ENCODE data around the gene C15orf40.

C15orf40 gene

GRCh38 chr15:82980981-82981380, 30.5 kb downstream of the C15orf40 start:
- peaks cover 5% of the 10 kb centered on the region; the same call in 1 of the 2 replicates for H3K4me1 ChIP-seq (ENCODE audit: control insufficient read depth, insufficient read depth, low read length)
- CTCF ChIA-PET, result no interaction called here
- H3K9me3 ChIP-seq (ENCODE audit: control insufficient read depth, insufficient read depth, low read depth, low read length), result no peaks in the 10 kb centered on the region
- peaks cover 0 to 4% of the 10 kb centered on the region in 2 experiments; a peak in 2 of 3 replicates for H3K36me3 ChIP-seq (ENCODE audit: control insufficient read depth in 2 of 2, insufficient read depth in 1 of 2, low read length in 2 of 2)
- no peak overlapping the region for H3K27ac ChIP-seq (ENCODE audit: extremely low read depth, low read depth, low read length)
- no peak for TF ChIP-seq EGR2 (tag by site-specific recombination; IDR thresholded peaks at IDR 0.05; ENCODE audit: low read depth)
- no peak for TF ChIP-seq ZNF488 (tag by site-specific recombination; IDR thresholded peaks at IDR 0.05)
- no peak for TF ChIP-seq REST (tag by site-specific recombination; IDR thresholded peaks at IDR 0.05)
- TF ChIP-seq GLIS1 (tag by site-specific recombination; IDR thresholded peaks at IDR 0.05), result no peak
- no peak for TF ChIP-seq KLF10 (tag by site-specific recombination; IDR thresholded peaks at IDR 0.05)
- no peak for TF ChIP-seq ZNF19 (tag by site-specific recombination; IDR thresholded peaks at IDR 0.05; ENCODE audit: low read depth)
- no peak overlapping the region for H3K4me3 ChIP-seq (ENCODE audit: low read depth, low read length)
- POLR2A ChIA-PET, result no interaction called here

GRCh38 chr15:82979726-82980125, 31.7 kb downstream of the C15orf40 start:
- ChIA-PET CTCF (interaction anchor here (0.8 kb wide), 1 partner anchor 8 kb away, joined by 4 read pairs; no protein-coding TSS in a partner anchor), POLR2A (no interaction called here)
- Histone ChIP-seq H3K36me3 (ENCODE audit: control insufficient read depth in 2 of 2, insufficient read depth in 1 of 2, low read length in 2 of 2) (peaks cover 0 to 4% of the 10 kb centered on the region in 2 experiments; a peak in 2 of 3 replicates), H3K4me3 (ENCODE audit: low read depth, low read length) (no peak overlapping the region), H3K9me3 (ENCODE audit: control insufficient read depth, insufficient read depth, low read depth, low read length) (no peaks in the 10 kb centered on the region), H3K4me1 (ENCODE audit: control insufficient read depth, insufficient read depth, low read length) (no peaks in the 10 kb centered on the region), H3K27ac (ENCODE audit: extremely low read depth, low read depth, low read length) (no peak overlapping the region)
- TF ChIP-seq ZNF211 (tag by site-specific recombination; IDR thresholded peaks at IDR 0.05; ENCODE audit: low read depth), result no peak
- peak; percentile 37 for TF ChIP-seq PRDM1 (tag by site-specific recombination; IDR thresholded peaks at IDR 0.05)
- no peak for TF ChIP-seq ZBTB7A (tag by site-specific recombination; IDR thresholded peaks at IDR 0.05; ENCODE audit: low read depth)
- TF ChIP-seq SP3 (tag by site-specific recombination; IDR thresholded peaks at IDR 0.05), result no peak
- TF ChIP-seq SCRT2 (tag by site-specific recombination; IDR thresholded peaks at IDR 0.05), result peak; percentile 80
- TF ChIP-seq ZNF747 (tag by site-specific recombination; IDR thresholded peaks at IDR 0.05), result no peak
- TF ChIP-seq ZNF785 (tag by site-specific recombination; IDR thresholded peaks at IDR 0.05), result no peak
- no peak for TF ChIP-seq ZBTB11 (tag by site-specific recombination; conservative IDR thresholded peaks at IDR 0.05; ENCODE audit: low read depth)

GRCh38 chr15:82978438-82978837, 33.0 kb downstream of the C15orf40 start:
- POLR2A ChIA-PET, result no interaction called here
- H3K9me3 ChIP-seq (ENCODE audit: control insufficient read depth, insufficient read depth, low read depth, low read length), result no peaks in the 10 kb centered on the region
- CTCF ChIA-PET, result no interaction called here
- TF ChIP-seq PBX3 (CRISPR knock-in tag; IDR thresholded peaks at IDR 0.05), result no peak
- no peak overlapping the region for H3K27ac ChIP-seq (ENCODE audit: extremely low read depth, low read depth, low read length)
- H3K36me3 ChIP-seq (ENCODE audit: control insufficient read depth in 2 of 2, insufficient read depth in 1 of 2, low read length in 2 of 2), result peaks cover 0 to 4% of the 10 kb centered on the region in 2 experiments; a peak in 2 of 3 replicates
- H3K4me3 ChIP-seq (ENCODE audit: low read depth, low read length), result no peak overlapping the region
- no peaks in the 10 kb centered on the region for H3K4me1 ChIP-seq (ENCODE audit: control insufficient read depth, insufficient read depth, low read length)
